ENCODE results near the gene LRRC26.

Gene LRRC26

GRCh38 chr9:137167277-137167746 lies 2.5 kb downstream of the LRRC26 start:
- no peak for DNase-seq

DNA sequence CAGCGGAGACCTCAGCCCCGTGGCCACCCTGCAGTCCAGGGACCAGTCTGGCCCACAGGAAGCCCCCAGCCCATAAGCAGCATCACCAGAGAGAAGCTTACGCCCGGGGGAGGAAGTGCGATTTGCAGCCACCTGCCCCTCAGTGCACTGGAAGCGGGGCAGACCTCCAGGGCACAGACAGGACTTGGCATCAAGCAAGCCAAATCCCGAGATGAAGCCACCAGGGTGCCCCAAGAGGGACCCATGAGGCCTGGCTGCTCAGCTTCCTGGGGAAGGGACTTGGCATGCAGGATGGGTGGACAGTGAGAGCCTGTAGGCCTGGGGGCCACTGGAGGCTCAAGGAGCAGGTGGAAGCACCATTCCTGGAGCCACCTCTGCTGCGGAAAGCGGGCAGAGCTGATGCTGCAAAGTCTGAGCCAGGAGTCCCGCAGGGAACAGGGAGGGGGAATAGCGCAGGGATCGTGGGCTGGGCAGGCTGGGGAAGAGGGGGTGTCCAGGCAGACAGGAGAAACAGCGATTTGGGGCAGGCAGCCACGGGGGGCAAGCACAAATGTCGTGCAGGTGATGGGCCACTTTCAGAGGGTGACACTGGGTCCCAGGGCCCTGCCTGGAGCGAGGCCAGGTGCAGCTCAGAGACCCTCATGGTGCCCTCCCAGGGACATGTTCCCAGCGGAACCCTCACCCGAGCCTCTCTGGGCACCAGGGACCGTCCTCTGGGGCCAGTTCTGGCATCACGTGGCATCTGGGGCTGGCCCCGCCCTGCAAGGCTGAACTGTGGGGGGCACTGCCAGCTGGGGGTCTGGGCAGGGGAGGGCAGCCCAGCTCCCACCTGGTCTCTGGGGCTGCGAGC lies 3.2 kb downstream of the LRRC26 start:
- DNase-seq = no peak

- no peak for DNase-seq
Observed at GRCh38 chr9:137165250-137165836, 4.5 kb downstream of the LRRC26 start.

GRCh38 chr9:137164370-137165249 lies 5.2 kb downstream of the LRRC26 start:
- DNase-seq = no peak

DNA sequence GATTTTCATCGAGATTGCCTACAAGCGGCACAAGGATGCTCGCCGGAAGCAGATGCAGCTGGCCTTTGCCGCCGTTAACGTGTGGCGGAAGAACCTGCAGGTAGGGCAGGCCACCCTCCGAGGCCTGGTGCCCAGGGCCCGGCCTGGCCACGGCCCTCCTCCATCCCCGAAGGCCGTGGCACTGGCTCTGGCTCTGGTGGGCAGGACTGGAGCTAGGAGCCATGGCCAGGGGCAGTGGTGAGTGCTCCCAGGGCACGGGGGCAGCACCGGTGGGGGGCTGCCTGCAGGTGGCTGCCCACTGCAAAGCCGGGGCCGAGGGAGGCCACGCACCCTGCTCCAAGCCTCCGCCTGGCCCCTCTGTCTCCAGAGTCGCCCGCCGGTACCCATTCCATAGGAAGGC lies 6.0 kb downstream of the LRRC26 start:
- DNase-seq = no peak

GRCh38 chr9:137163365-137163715 lies 6.5 kb downstream of the LRRC26 start:
- DNase-seq = no peak

- DNase-seq = no peak
Observed at GRCh38 chr9:137162505-137163364, 7.1 kb downstream of the LRRC26 start.

- no peak for DNase-seq
Observed at GRCh38 chr9:137161558-137162486, 8.0 kb downstream of the LRRC26 start.

DNA sequence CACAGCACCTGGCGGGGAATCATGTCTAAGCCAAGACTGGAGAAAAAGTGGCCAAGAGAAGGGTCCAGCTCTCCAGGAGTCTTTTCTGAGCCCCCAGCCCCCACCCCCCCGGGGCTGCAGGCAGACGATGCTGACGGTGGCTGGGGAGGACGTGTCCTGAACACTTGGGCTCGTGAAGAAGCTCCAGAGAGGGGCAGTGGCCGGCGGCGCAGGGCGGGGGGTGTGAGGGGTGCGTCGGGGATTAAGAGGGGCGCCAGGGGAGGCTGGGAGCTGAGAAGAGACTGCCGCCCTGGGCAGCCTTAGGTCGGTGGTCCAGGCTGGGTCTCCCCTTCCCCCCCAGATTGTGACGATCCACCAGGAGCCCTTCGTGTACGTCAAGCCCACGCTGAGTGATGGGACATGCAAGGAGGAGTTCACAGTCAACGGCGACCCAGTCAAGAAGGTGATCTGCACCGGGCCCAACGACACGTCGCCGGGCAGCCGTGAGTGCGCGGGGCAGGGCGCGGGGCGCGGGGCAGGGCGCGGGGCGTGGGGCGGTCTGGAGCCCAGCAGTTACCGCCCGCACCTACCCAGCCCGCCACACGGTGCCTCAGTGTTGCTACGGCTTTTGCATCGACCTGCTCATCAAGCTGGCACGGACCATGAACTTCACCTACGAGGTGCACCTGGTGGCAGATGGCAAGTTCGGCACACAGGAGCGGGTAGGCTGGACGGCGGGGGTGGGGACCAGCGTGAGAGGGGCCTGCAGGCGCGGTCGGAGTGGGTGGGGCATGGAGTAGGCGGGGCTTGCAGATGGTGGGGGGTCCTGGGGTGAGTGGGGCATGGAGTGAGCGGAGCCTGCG lies 8.9 kb downstream of the LRRC26 start:
- no peak for DNase-seq

GRCh38 chr9:137160054-137160425 lies 9.8 kb downstream of the LRRC26 start:
- DNase-seq = no peak

DNA sequence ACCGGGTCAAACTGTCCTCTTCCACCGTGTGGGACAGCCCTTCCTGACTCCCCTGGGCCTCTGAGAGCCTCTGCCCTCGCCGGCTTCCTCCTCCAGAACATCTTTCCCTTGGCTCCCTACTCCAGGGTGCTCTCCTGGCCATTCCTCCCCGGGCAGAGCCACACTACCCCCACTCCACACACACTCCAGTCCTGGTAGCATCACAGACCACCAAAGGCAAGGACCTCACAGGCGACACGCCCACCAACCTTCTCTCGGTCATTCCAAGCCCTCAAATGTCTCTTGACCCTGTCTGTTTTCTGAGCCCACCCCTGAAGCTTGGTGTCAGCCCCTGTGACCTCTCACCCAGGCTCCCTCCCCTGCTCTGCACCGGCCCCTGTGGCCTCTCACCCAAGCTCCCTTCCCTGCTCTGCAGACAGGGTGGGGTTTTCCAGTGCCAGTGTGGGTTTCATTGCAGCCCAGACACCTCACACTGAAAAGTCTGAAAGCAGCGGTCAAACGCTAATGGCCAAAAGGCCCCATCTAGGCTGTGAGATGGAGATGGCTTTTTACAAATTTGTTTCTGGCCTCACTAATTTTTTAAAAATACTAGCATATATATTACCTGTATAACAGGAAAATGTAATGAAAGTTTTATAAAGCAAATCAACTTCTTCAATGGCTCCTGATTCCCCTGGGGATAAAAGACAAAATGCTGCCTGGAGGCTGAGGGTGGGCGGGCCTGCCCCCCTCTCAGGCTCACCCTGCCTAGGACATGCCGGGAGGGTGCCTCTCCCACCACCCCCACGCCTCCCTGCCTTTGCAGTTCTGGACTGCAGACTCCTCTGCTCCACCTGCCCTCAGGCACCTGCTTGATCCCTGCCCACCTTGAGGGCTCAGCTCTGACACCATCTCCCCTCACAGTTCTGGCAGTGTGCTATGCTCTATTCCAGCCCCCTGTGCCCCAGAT lies 10.5 kb downstream of the LRRC26 start:
- DNase-seq = no peak

GRCh38 chr9:137158625-137159024 lies 11.2 kb downstream of the LRRC26 start:
- DNase-seq = no peak

- no peak for DNase-seq
Observed at GRCh38 chr9:137157618-137158415, 12.0 kb downstream of the LRRC26 start.

- DNase-seq = no peak
Observed at GRCh38 chr9:137156567-137157375, 13.1 kb downstream of the LRRC26 start.

GRCh38 chr9:137152844-137153405 lies 16.9 kb downstream of the LRRC26 start:
- no peak for DNase-seq

GRCh38 chr9:137150617-137151457 lies 19.0 kb downstream of the LRRC26 start:
- DNase-seq = no peak
